Right atrium auricular region (tissue), 2 donors: ENCODE measurements around the gene SPRYD3. TPM values are rescaled to one million over a fixed set of nuclear protein-coding genes. Genes with fewer than 3 reads are reported as not detected.

Experiments
- DNase-seq: peaks from one replicate; pipeline ENCODE4 v3.0.0-alpha.2; 2019; ENCODE audit warnings: low spot score
- H3K27ac ChIP-seq, 2 donors: fragments of 200-600 bp; sonication (generic); 1 replicate in 1 of 2; 2 replicates in 1 of 2; pipeline ENCODE4 v1.5.1; 2016 to 2019
- H3K27me3 ChIP-seq, 2 donors: fragments of 200-600 bp; sonication (generic); one replicate each; pipeline versions ENCODE4 v1.5.1 to v1.6.0; 2017 to 2019
- H3K36me3 ChIP-seq: fragments of 200-600 bp; sonication (generic); one replicate; pipeline ENCODE4 v1.5.1; 2016
- H3K4me1 ChIP-seq, 2 donors: fragments of 200-600 bp; sonication (generic); one replicate each; pipeline versions ENCODE4 v1.5.1 to v1.6.0; 2017 to 2019
- H3K4me3 ChIP-seq, 2 donors: fragments of 200-600 bp; sonication (generic); 1 replicate in 1 of 2; 2 replicates in 1 of 2; pipeline ENCODE4 v1.5.1; 2017 to 2019; ENCODE audit warnings: mild to moderate bottlenecking in 1 of 2, moderate library complexity in 1 of 2
- H3K9me3 ChIP-seq, 2 donors: fragments of 200-600 bp; sonication (generic); one replicate each; pipeline ENCODE4 v1.5.1; 2019
- total RNA-seq, 2 donors: library from RNA; depleted of rRNA; stranded (reverse); fragments of >200 nt; gene quantifications; one replicate each; pipeline ENCODE4 v1.1.0, GENCODE V29; 2016
- TF ChIP-seq, protein P1 (sequence below), 2 donors: fragments of 200-600 bp; sonication (generic); IDR thresholded peaks; one replicate each; pipeline ENCODE4 v1.5.1; 2019; ENCODE audit warnings: antibody characterized with exemption in 2 of 2

The SPRYD3 gene
- total RNA-seq, 2 donors from 2014 or later: 33.5 to 64.5 TPM

DNA sequence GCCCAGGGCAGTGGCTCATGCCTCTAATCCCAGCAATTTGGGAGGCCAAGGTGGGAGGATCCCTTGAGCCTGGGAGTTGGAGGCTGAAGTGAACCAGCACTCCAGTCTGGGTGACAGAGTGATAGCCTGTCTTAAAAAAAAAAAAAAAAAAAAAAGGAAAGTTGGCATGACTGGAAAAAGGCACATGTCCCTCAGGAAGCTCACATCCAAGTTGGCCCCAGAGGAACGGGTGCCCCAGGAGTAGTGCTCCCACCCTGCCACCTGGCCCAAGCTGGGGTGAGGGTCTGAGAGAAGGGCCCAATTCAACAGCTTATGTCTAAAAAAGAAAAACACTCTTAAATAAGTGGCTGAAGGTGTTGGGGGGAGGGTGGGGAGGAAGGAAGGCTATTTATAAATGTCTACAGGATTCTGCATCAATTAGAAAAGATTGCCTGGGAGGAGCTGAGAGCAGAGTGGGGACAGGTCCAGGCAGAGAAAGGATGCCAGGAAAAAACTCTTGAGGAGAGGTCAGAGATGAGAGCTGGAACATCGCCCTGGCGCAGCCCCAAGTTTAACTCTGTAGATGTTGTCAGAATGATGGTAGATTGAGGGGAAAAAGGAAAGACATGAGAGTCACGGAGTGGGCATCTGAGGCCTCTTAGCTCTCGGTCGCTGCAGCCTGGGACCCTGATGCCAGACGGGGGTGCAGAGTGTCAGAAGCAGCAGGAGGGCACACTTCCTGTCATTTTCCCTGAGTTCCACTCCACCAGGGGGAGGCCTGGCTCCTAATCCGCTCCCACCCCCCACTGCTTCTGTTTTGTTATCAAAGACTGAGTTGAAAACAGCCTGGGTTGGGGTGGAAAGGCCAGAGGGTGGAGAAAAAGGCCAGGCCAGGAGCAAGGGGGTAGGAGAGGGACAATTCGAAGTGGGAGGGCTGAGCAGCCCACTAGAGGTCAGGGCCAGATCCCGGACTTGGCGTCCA is 7.3 kb downstream of the SPRYD3 start:
- peak overlapping the region; percentile 66 to 70 for H3K27ac ChIP-seq
- no peak overlapping the region for H3K4me3 ChIP-seq
- H3K36me3 ChIP-seq: peaks cover 41% of the 10 kb centered on the region
- peak; percentile 92 for DNase-seq
- no peaks in the 10 kb centered on the region for H3K27me3 ChIP-seq
- H3K9me3 ChIP-seq: no peaks in the 10 kb centered on the region
- peaks cover 0 to 64% of the 10 kb centered on the region in 2 donors for H3K4me1 ChIP-seq
- TF ChIP-seq, protein P1, sequence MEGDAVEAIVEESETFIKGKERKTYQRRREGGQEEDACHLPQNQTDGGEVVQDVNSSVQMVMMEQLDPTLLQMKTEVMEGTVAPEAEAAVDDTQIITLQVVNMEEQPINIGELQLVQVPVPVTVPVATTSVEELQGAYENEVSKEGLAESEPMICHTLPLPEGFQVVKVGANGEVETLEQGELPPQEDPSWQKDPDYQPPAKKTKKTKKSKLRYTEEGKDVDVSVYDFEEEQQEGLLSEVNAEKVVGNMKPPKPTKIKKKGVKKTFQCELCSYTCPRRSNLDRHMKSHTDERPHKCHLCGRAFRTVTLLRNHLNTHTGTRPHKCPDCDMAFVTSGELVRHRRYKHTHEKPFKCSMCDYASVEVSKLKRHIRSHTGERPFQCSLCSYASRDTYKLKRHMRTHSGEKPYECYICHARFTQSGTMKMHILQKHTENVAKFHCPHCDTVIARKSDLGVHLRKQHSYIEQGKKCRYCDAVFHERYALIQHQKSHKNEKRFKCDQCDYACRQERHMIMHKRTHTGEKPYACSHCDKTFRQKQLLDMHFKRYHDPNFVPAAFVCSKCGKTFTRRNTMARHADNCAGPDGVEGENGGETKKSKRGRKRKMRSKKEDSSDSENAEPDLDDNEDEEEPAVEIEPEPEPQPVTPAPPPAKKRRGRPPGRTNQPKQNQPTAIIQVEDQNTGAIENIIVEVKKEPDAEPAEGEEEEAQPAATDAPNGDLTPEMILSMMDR (IDR thresholded peaks at IDR 0.05): peak in 1 of 2 donors; percentile 37

DNA sequence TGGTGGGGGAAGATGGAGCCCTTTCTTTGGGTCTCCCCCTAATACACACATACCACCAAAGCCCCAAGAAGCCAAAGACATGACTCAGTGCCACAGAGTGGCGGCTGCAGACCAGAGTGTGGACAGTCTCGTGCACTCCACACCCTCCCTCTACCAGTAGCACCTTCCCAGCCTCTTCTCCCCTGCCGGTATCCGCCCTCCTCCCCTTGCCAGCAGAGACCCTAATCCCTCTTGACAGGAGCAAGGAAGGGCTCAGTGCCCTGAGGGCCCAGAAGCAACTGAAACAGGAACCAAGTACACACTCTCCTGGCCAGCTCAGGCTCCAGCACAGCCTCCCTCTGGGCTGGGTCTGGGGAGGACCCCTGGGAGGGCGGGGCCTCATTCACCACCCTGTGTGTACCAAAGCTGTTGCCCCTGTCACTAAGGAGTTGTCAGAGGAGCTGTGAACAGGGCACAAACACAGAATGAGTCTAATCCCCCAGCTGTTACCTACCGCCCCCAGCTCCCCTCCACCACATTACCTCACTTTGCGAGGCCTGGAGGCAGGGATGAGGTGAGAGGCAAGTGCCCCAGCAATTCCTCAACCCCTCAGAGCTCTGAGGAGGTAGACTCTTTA is 8.2 kb downstream of the SPRYD3 start:
- H3K4me1 ChIP-seq: peaks cover 0 to 72% of the 10 kb centered on the region in 2 donors
- TF ChIP-seq, protein P1 (IDR thresholded peaks at IDR 0.05): no peak
- DNase-seq: no peak
- peak overlapping the region; percentile 66 to 70 for H3K27ac ChIP-seq
- H3K4me3 ChIP-seq: no peak overlapping the region
- no peaks in the 10 kb centered on the region for H3K27me3 ChIP-seq
- H3K36me3 ChIP-seq: peaks cover 39% of the 10 kb centered on the region
- H3K9me3 ChIP-seq: no peaks in the 10 kb centered on the region

DNA sequence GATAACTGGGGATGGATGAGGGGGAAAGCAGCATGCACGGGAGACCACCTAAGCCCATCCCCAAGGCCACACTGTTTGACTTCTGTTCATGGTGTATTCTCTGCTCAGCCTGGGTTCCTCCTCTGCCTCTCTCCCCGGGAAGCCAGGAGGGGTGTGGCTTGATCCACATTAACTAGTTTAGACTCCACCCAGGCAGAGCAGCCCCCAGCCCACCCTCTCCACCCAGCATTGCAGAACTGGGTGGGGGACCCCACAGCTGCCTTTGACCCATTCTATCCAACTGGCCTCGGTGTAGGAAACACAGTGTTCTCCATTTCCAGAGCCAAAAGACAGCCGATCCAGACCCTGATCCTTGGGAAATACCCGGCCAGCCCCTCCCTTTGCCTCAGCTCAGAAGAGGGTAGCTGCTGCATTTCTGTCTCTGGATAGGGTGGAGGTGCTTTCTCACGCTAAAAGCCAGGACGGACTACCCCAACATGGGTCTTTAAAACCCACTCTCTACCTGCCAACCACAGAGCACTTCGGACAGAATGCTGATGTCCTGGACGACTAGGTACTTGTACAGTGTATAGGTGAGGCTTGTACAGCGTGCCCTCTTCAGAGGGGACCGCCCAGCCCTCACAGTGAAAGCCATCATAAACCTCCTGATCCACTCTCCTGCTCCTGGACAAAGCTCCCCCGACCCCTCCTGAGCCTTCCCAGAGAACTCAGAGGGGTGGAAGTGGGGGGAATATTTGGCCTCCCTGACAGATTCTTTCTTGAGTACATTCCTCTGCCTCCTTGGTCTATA is 9.4 kb downstream of the SPRYD3 start:
- Histone ChIP-seq H3K27me3 (no peaks in the 10 kb centered on the region), H3K4me1 (peaks cover 0 to 81% of the 10 kb centered on the region in 2 donors), H3K27ac (peak overlapping the region; percentile 66 to 70), H3K9me3 (no peaks in the 10 kb centered on the region), H3K4me3 (no peak overlapping the region), H3K36me3 (peaks cover 34% of the 10 kb centered on the region)
- peak; percentile 87 for DNase-seq
- TF ChIP-seq, protein P1 (IDR thresholded peaks at IDR 0.05): no peak

DNA sequence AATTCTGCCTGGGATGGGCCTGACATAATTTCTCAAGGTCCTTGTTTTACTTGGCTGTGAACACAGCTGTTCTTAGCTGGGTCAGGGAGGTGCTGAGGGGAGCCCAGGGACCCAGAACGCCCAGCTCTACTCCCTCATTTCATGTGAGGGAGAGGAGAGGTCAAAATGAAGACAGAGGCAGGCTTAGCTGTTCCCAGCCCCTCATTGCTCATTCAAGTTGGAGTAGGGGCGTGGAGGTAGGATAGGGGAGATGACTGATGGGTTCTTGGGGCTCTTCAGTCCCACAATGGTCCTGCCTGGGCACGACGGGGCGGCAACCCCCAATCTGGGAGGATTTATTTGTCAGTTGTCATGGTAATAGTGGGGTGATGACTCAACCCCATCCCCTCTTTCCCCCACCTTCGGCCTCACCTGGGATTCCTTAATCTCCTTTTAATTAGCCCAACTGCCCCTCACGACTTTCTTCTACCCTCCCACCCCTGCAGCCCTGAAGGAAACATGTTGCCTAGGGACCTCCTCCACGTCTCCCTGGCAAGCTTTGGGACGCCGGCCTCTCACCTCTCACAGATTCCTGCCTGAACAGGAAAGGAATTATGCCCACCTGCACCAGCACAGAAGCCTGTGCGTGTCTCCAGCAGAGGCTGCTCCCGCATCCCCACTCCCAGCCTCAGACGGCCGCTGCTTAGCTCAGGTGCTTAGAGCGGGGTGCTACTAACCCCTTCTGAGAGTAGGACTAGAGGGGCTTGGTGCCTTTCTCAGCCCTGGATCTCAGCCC is 10.2 kb downstream of the SPRYD3 start:
- Histone ChIP-seq H3K27ac (peak overlapping the region; percentile 66 to 70), H3K4me3 (no peak overlapping the region), H3K27me3 (no peaks in the 10 kb centered on the region), H3K4me1 (peaks cover 0 to 82% of the 10 kb centered on the region in 2 donors), H3K36me3 (peaks cover 34% of the 10 kb centered on the region), H3K9me3 (no peaks in the 10 kb centered on the region)
- DNase-seq: peak; percentile 69
- TF ChIP-seq, protein P1 (IDR thresholded peaks at IDR 0.05): no peak
